SJCRH30 (cell line): ENCODE data around the gene FAM181A. TPM values are rescaled to one million over a fixed set of nuclear protein-coding genes. Genes with fewer than 3 reads are reported as not detected.

Source experiments
- total RNA-seq: library from RNA; depleted of rRNA; stranded (reverse); fragments of >200 nt; shearing (Covaris generic); gene quantifications from 2 replicates; pipeline ENCODE4 v1.2.3, GENCODE V29; 2014; rRNA removed

Gene FAM181A
- total RNA-seq, 1 experiment from 2014 or later = not detected

Other genes starting within 250 kb of the FAM181A start
- not detected in 2 replicates for gene PRIMA1, start 138.9 kb upstream of the FAM181A start, total RNA-seq
- gene ASB2, start 49.2 kb downstream of the FAM181A start, total RNA-seq = 2.3 and 2.4 TPM in 2 replicates
- gene CCDC197, start 70.0 kb downstream of the FAM181A start, total RNA-seq = not detected in 2 replicates
- gene OTUB2, start 99.0 kb downstream of the FAM181A start, total RNA-seq = 0.51 and 0.55 TPM in 2 replicates
- 187 and 191 TPM in 2 replicates for gene DDX24, start 153.9 kb downstream of the FAM181A start, total RNA-seq
- 9.5 and 11.9 TPM in 2 replicates for gene IFI27L1, start 154.0 kb downstream of the FAM181A start, total RNA-seq
- gene IFI27, start 183.4 kb downstream of the FAM181A start, total RNA-seq = 0.55 and 0.81 TPM in 2 replicates
- 24.2 and 24.4 TPM in 2 replicates for gene IFI27L2, start 202.3 kb downstream of the FAM181A start, total RNA-seq
- 35.5 and 47.1 TPM in 2 replicates for gene PPP4R4, start 247.0 kb downstream of the FAM181A start, total RNA-seq